GM12878 (cell line): ENCODE measurements around the gene ZNF644. TPM values are rescaled to one million over a fixed set of nuclear protein-coding genes. Genes with fewer than 3 reads are reported as not detected.

Source experiments
- ATAC-seq: fragments of 200-7000 bp; cut with Tn5 transposase; 3 replicates; pipeline ENCODE4 v1.9.1; 2020; ENCODE audit warnings: mild to moderate bottlenecking, moderate library complexity
- BruUV-seq: library from RNA; stranded (reverse); fragments of 400-500 nt; replicated peaks from 2 replicates; lab custom pipeline; 2021; lab: Mats Ljungman, UMichigan
- CTCF ChIA-PET: fragments of 300-600 bp; sonication (Branson Sonifier 250); formaldehyde crosslinking; extraction: SDS; loops from one replicate; lab custom pipeline; 2021; ENCODE audit warnings: inconsistent platforms; lab: Yijun Ruan, JAX
- POLR2A ChIA-PET: fragments of 350-600 bp; formaldehyde crosslinking; extraction: SDS; loops from one replicate; lab custom pipeline; 2021; ENCODE audit warnings: inconsistent platforms; lab: Charles Lee
- RAD21 ChIA-PET: fragments of 300-600 bp; sonication (Branson Sonifier 250); formaldehyde crosslinking; loops from one replicate; lab custom pipeline; 2023; ENCODE audit warnings: antibody characterized with exemption; ENCODE audit not compliant: unreplicated experiment; lab: Charles Lee
- SMC1A ChIA-PET: fragments of 300-600 bp; sonication (Branson Sonifier 250); formaldehyde crosslinking; loops from one replicate; lab custom pipeline; 2023; ENCODE audit not compliant: unreplicated experiment, uncharacterized antibody; lab: Charles Lee
- DNase-seq: peaks from one replicate; pipeline ENCODE4 v3.0.0-alpha.2; 2011; ENCODE audit warnings: low read depth, low spot score
- FAIRE-seq: peaks from 3 replicates; lab custom pipeline; 2011; peaks lifted over from hg19 to GRCh38; lab: Jason Lieb, UNC
- H2AFZ ChIP-seq: 2 replicates; pipeline ENCODE4 v1.6.0; 2011; ENCODE audit warnings: low read depth, low read length, control low read depth; ENCODE audit not compliant: control insufficient read depth
- H3K27ac ChIP-seq: 2 replicates; pipeline ENCODE4 v1.5.1; 2011; ENCODE audit warnings: control low read depth; ENCODE audit not compliant: control insufficient read depth, insufficient read depth
- H3K27me3 ChIP-seq, 2 experiments: replicated peaks in 1 of 2; 2 replicates each; pipeline versions ENCODE4 v1.6.0 to v1.6.1; 2011; ENCODE audit warnings: low read length in 1 of 2; ENCODE audit not compliant: control insufficient read depth in 2 of 2, insufficient read depth in 2 of 2
- H3K36me3 ChIP-seq, 2 experiments: 2 replicates each; pipeline ENCODE4 v1.5.1; 2011; ENCODE audit warnings: low read length in 1 of 2; ENCODE audit not compliant: control insufficient read depth in 2 of 2, insufficient read depth in 2 of 2
- H3K4me1 ChIP-seq: 2 replicates; pipeline ENCODE4 v1.6.1; 2011; ENCODE audit warnings: mild to moderate bottlenecking, low read length, moderate library complexity, mixed read lengths; ENCODE audit not compliant: control insufficient read depth, insufficient read depth
- H3K4me2 ChIP-seq: 2 replicates; pipeline ENCODE4 v1.6.0; 2011; ENCODE audit warnings: control low read depth; ENCODE audit not compliant: control insufficient read depth, insufficient read depth
- H3K4me3 ChIP-seq: fragments of 200-600 bp; sonication (generic); 2 replicates; pipeline ENCODE4 v1.5.1; 2016
- H3K79me2 ChIP-seq: 2 replicates; pipeline ENCODE4 v1.6.0; 2011; ENCODE audit warnings: low read length; ENCODE audit not compliant: control insufficient read depth, insufficient read depth
- H3K9ac ChIP-seq: 2 replicates; pipeline ENCODE4 v1.8.0; 2011; ENCODE audit warnings: low read length, control low read depth, mixed read lengths; ENCODE audit not compliant: control insufficient read depth, insufficient read depth
- H3K9me3 ChIP-seq: replicated peaks from 3 replicates; pipeline ENCODE4 v1.5.1; 2011; ENCODE audit warnings: mild to moderate bottlenecking, low read length; ENCODE audit not compliant: control insufficient read depth, insufficient read depth
- H4K20me1 ChIP-seq: 2 replicates; pipeline ENCODE4 v1.6.0; 2011; ENCODE audit not compliant: control insufficient read depth, insufficient read depth
- BCL3 ChIP-seq: IDR thresholded peaks from 2 replicates; pipeline ENCODE4 v1.6.1; 2011; ENCODE audit warnings: borderline replicate concordance, low read depth, mild to moderate bottlenecking, moderate library complexity, low read length; ENCODE audit not compliant: insufficient read depth, poor library complexity, severe bottlenecking
- CEBPB ChIP-seq, 2 experiments: fragments of 150-350 bp in 1 of 2; IDR thresholded peaks; 2 replicates each; pipeline ENCODE4 v1.6.1; 2012 to 2014; ENCODE audit warnings: low read depth in 2 of 2, low read length in 2 of 2, borderline replicate concordance in 1 of 2, inconsistent platforms in 1 of 2
- CHD1 ChIP-seq: IDR thresholded peaks from 2 replicates; pipeline ENCODE4 v1.6.1; 2012; ENCODE audit warnings: low read depth, low read length, improper control_type of control experiment
- CUX1 ChIP-seq: IDR thresholded peaks from 2 replicates; pipeline ENCODE4 v1.6.1; 2012; ENCODE audit warnings: improper control_type of control experiment, low read depth, low read length; ENCODE audit not compliant: insufficient replicate concordance
- HDAC2 ChIP-seq: fragments of 200-600 bp; sonication (generic); IDR thresholded peaks from 2 replicates; pipeline ENCODE4 v1.6.1; 2017
- IRF5 ChIP-seq: fragments of 450-650 bp; IDR thresholded peaks from 2 replicates; pipeline ENCODE4 v1.6.1; 2017; ENCODE audit warnings: borderline replicate concordance
- MTA2 ChIP-seq: fragments of 450-650 bp; IDR thresholded peaks from 2 replicates; pipeline ENCODE4 v1.6.1; 2016; ENCODE audit warnings: low read depth, mild to moderate bottlenecking, moderate library complexity
- NFIC ChIP-seq: IDR thresholded peaks from 2 replicates; pipeline ENCODE4 v1.6.1; 2012; ENCODE audit warnings: low read depth, mild to moderate bottlenecking, inconsistent platforms, low read length, moderate library complexity
- POLR2A ChIP-seq: IDR thresholded peaks from 2 replicates; pipeline ENCODE4 v1.6.1; 2011; ENCODE audit warnings: low read depth, mild to moderate bottlenecking, low read length
- TBL1XR1 ChIP-seq: IDR thresholded peaks from 2 replicates; pipeline ENCODE4 v1.6.1; 2012; ENCODE audit warnings: low read depth, low read length, improper control_type of control experiment
- YY1 ChIP-seq: IDR thresholded peaks from 2 replicates; pipeline ENCODE4 v1.6.1; 2011; ENCODE audit warnings: low read depth, mild to moderate bottlenecking, low read length
- ZNF384 ChIP-seq: IDR thresholded peaks from 2 replicates; pipeline ENCODE4 v1.6.1; 2012; ENCODE audit warnings: low read depth, mild to moderate bottlenecking, low read length, improper control_type of control experiment, borderline replicate concordance
- WGBS: methylation state at CpG from one replicate; pipeline ENCODE4 v1.1.6; 2016; ENCODE audit warnings: low lambda C conversion rate; ENCODE audit not compliant: insufficient replicate concordance, insufficient coverage; ENCODE audit errors: missing lambda C conversion rate; 5-methylcytosine and 5-hydroxymethylcytosine counted together
- in situ Hi-C: fragments of 300-500 bp; cut with MboI; formaldehyde crosslinking; loops from 9 replicates; pipeline ENCODE4 v1.14.3; 2018; ENCODE audit warnings: mixed read lengths
- intact Hi-C: fragments of 100-400 bp; cut with micrococcal nuclease; formaldehyde crosslinking; loops from one replicate; pipeline ENCODE4 v1.14.2; 2022; ENCODE audit not compliant: unreplicated experiment
- polyA plus RNA-seq, 11 experiments: library from polyadenylated mRNA; depleted of rRNA in 4 of 11; unstranded in 6 of 11; stranded (reverse) in 5 of 11; fragments of >200 nt; fragmentation: Nextera tagmentation in 4 of 11; fragmentation: Illumina TruSeq in 1 of 11; extraction: Ambion mirVana in 4 of 11; extraction: Trizol in 1 of 11; gene quantifications; 1 replicate in 1 of 11; 2 replicates in 10 of 11; pipeline versions ENCODE4 v1.2.1 to v1.2.3, GENCODE V29; 2011 to 2016; ENCODE audit warnings: inconsistent platforms in 2 of 11, missing spikeins in 2 of 11, low read depth in 1 of 11
- total RNA-seq, 4 experiments: library from RNA; depleted of rRNA in 3 of 4; stranded (reverse); fragments of >200 nt in 3 of 4; fragmentation: Illumina TruSeq in 1 of 4; extraction: Trizol in 1 of 4; gene quantifications; 2 replicates each; pipeline versions ENCODE4 v1.2.1 to v1.2.3, GENCODE V29; 2013 to 2021

The ZNF644 gene
- total and polyA plus RNA-seq, 10 of the 15 experiments (the other 5 are each of a cell fraction or from before 2014, with no cell fraction given), result 17.7 to 55.3 (median 29.5) TPM

- CTCF ChIA-PET, result interaction anchor here (1.4 kb wide), 1 partner anchor 10 kb away, joined by 3 read pairs; no protein-coding TSS in a partner anchor
- peaks cover 0 to 3% of the 10 kb centered on the region in 2 experiments; a peak in 1 of 4 replicates for H3K36me3 ChIP-seq
These were observed 14.7 kb downstream of the ZNF644 start for GRCh38 chr1:91007092-91007491.

More at GRCh38 chr1:91007092-91007491, 14.7 kb downstream of the ZNF644 start:
- no peak overlapping the region for H3K4me3 ChIP-seq
- H3K27me3 ChIP-seq, result no peaks in the 10 kb centered on the region
- H3K9ac ChIP-seq, result no peak overlapping the region
- intact Hi-C loops, result loop anchor here (10.0 kb wide), 1 partner anchor 58 kb away; no protein-coding TSS in a partner anchor
- H2AFZ ChIP-seq, result no peak overlapping the region
- H3K79me2 ChIP-seq, result peaks cover 76% of the 10 kb centered on the region
- no peak overlapping the region for H3K27ac ChIP-seq
- H4K20me1 ChIP-seq, result no peaks in the 10 kb centered on the region; the same call in 1 of the 2 replicates
- no TSS peak for BruUV-seq
- SMC1A ChIA-PET, result no interaction called here
- POLR2A ChIA-PET, result no interaction called here
- 100% methylated on average over 6 of the region's 7 CpGs for WGBS
- RAD21 ChIA-PET, result no interaction called here
- FAIRE-seq, result no peak
- no peak for DNase-seq
- peaks cover 10% of the 10 kb centered on the region for H3K9me3 ChIP-seq
- no peaks in the 10 kb centered on the region for H3K4me1 ChIP-seq
- no peak for TF ChIP-seq POLR2A
- TF ChIP-seq YY1, result no peak
- TF ChIP-seq ZNF384, result no peak
- no peak for TF ChIP-seq HDAC2
- no peak for TF ChIP-seq CHD1
- TF ChIP-seq CUX1, result no peak
- no peak for TF ChIP-seq IRF5
- TF ChIP-seq TBL1XR1, result no peak
- no peak for TF ChIP-seq BCL3
- TF ChIP-seq MTA2, result no peak
- TF ChIP-seq CEBPB (IDR thresholded peaks at IDR 0.05; ENCODE audit: borderline replicate concordance in 1 of 2, low read depth in 2 of 2, low read length in 2 of 2), result no peak
- TF ChIP-seq NFIC, result no peak
- TF ChIP-seq, all 136 proteins: peak for 0
- no peak overlapping the region for H3K4me2 ChIP-seq
- in situ Hi-C loops, result no loop called here
- ATAC-seq, result no peak
